Sigmoid colon (tissue), 7 donors: Measurements from ENCODE around the gene AQP10. TPM values are rescaled to one million over a fixed set of nuclear protein-coding genes. Genes with fewer than 3 reads are reported as not detected.
A peak's percentile ranks its signal among the peaks of the same experiment; 100 is the strongest.

ENCODE experiments used
- DNase-seq: peaks from one replicate; pipeline ENCODE4 v3.0.0-alpha.2; 2019
- H3K27ac ChIP-seq, 4 donors: fragments of 200-600 bp; sonication (generic); one replicate each; pipeline ENCODE4 v1.5.1; 2016 to 2019; ENCODE audit warnings: mild to moderate bottlenecking in 1 of 4
- H3K27me3 ChIP-seq, 3 donors: fragments of 200-600 bp; sonication (generic); one replicate each; pipeline ENCODE4 v1.5.1; 2019; ENCODE audit warnings: mild to moderate bottlenecking in 1 of 3
- H3K36me3 ChIP-seq, 4 donors: fragments of 200-600 bp; sonication (generic); one replicate each; pipeline ENCODE4 v1.5.1; 2016 to 2019
- H3K4me1 ChIP-seq, 4 donors: fragments of 200-600 bp; sonication (generic); one replicate each; pipeline ENCODE4 v1.5.1; 2017 to 2019
- H3K4me3 ChIP-seq, 4 donors: fragments of 200-600 bp; sonication (generic); one replicate each; pipeline ENCODE4 v1.5.1; 2017 to 2019; ENCODE audit warnings: mild to moderate bottlenecking in 2 of 4, moderate library complexity in 1 of 4
- H3K9me3 ChIP-seq, 4 donors: fragments of 200-600 bp in 3 of 4; sonication (generic) in 3 of 4; one replicate each; pipeline versions ENCODE4 v1.5.1 to v1.6.1; 2013 to 2019
- EP300 ChIP-seq, 4 donors: sonication (generic); formaldehyde crosslinking; IDR thresholded peaks; one replicate each; pipeline ENCODE4 v1.6.1; 2017; ENCODE audit warnings: antibody characterized with exemption in 4 of 4
- POLR2A ChIP-seq, 2 donors: fragments of 450-650 bp; IDR thresholded peaks; one replicate each; pipeline ENCODE4 v1.6.1; 2016; ENCODE audit warnings: antibody characterized with exemption in 2 of 2, mild to moderate bottlenecking in 2 of 2, moderate library complexity in 2 of 2
- POLR2AphosphoS5 ChIP-seq, 4 donors: sonication (generic); formaldehyde crosslinking; IDR thresholded peaks; one replicate each; pipeline ENCODE4 v1.6.1; 2017; ENCODE audit warnings: antibody characterized with exemption in 4 of 4
- WGBS, 2 donors: extraction: QIAGEN DNeasy Blood & Tissue Kit; methylation state at CpG; one replicate each; pipeline ENCODE4 v1.1.7; 2013; 5-methylcytosine and 5-hydroxymethylcytosine counted together
- intact Hi-C: fragments of 100-400 bp; cut with DNase I; formaldehyde crosslinking; loops from one replicate; pipeline ENCODE4 v1.15.1; 2023
- polyA plus RNA-seq, 3 donors: library from polyadenylated mRNA; stranded (reverse); fragments of 200-250 nt; gene quantifications; one replicate each; pipeline ENCODE4 v1.2.3, GENCODE V29; 2013
- total RNA-seq, 4 donors: library from RNA; depleted of rRNA; stranded (reverse); fragments of >200 nt; gene quantifications; one replicate each; pipeline ENCODE4 v1.1.0, GENCODE V29; 2016
- TF ChIP-seq, protein P1 (sequence below), 4 experiments: fragments of 450-650 bp in 3 of 4; fragments of 200-600 bp in 1 of 4; IDR thresholded peaks; one replicate each; pipeline ENCODE4 v1.5.1; 2016 to 2019; ENCODE audit warnings: antibody characterized with exemption in 4 of 4, mild to moderate bottlenecking in 3 of 4, moderate library complexity in 2 of 4
- donor health status: healthy with polysubstance abuse.
- donor health status: Bipolar disorder and iron deficiency.
- donor health status: healthy.

AQP10 gene
- total and polyA plus RNA-seq, 7 donors: not detected

DNA sequence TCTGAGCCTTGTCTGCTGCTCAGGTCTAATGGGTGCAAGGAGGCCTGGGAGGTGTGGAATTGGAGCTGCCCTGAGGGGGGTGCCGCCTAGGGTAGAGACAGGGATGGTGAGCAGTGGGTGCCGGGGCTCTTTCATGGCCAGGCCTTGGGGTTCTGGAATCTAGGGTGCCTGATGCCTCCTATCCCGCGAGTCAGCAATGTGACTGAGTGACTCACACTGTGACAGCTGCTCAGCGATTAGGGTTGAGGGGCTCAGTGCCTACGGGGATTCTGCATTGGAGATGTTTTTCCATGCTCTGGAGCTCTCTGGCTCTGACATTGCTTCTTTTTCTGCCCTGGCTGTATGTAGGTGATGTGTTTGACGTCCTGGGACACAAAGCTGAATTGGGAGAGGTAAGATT, 21.2 kb downstream of the AQP10 start:
- 84 to 92% methylated on average over 7 of the region's 7 CpGs for WGBS, 2 donors
- peaks cover 52 to 100% (median 88%) of the 10 kb centered on the region in 4 donors for H3K36me3 ChIP-seq

DNA sequence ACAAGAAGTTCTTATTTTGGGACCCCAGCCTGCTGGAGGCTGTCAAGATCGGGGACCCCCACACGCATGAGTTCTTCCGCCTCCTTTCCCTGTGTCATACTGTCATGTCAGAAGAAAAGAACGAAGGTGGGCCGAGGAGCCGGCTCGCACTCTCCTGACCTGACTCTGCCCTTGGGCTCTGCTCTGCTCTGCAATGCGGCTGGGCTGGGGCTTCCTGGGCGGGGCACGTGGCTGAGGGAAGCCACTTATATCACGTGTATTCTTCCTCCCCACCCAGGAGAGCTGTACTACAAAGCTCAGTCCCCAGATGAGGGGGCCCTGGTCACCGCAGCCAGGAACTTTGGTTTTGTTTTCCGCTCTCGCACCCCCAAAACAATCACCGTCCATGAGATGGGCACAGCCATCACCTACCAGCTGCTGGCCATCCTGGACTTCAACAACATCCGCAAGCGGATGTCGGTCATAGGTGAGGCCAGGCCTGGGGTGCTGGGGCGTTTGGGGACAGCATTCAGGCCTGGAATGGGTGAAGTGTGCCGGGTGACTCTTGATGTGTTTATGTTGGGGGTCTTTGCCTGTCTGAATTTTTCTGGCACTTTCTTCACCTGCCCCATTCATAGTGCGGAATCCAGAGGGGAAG, 22.1 kb downstream of the AQP10 start:
- TF ChIP-seq, protein P1, sequence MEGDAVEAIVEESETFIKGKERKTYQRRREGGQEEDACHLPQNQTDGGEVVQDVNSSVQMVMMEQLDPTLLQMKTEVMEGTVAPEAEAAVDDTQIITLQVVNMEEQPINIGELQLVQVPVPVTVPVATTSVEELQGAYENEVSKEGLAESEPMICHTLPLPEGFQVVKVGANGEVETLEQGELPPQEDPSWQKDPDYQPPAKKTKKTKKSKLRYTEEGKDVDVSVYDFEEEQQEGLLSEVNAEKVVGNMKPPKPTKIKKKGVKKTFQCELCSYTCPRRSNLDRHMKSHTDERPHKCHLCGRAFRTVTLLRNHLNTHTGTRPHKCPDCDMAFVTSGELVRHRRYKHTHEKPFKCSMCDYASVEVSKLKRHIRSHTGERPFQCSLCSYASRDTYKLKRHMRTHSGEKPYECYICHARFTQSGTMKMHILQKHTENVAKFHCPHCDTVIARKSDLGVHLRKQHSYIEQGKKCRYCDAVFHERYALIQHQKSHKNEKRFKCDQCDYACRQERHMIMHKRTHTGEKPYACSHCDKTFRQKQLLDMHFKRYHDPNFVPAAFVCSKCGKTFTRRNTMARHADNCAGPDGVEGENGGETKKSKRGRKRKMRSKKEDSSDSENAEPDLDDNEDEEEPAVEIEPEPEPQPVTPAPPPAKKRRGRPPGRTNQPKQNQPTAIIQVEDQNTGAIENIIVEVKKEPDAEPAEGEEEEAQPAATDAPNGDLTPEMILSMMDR (IDR thresholded peaks at IDR 0.05): no peak
- TF ChIP-seq EP300 (IDR thresholded peaks at IDR 0.05): no peak
- no peak for TF ChIP-seq POLR2A (IDR thresholded peaks at IDR 0.05)
- no peak for TF ChIP-seq POLR2AphosphoS5 (IDR thresholded peaks at IDR 0.05)
- no peak for DNase-seq
- no peak overlapping the region for H3K4me3 ChIP-seq
- no peaks in the 10 kb centered on the region for H3K27me3 ChIP-seq
- peaks cover 52 to 96% (median 83%) of the 10 kb centered on the region in 4 donors for H3K36me3 ChIP-seq
- 64 to 73% methylated on average over 21 of the region's 21 CpGs for WGBS, 2 donors
- intact Hi-C loops: no loop called here
- H3K27ac ChIP-seq: no peak overlapping the region
- no peaks in the 10 kb centered on the region for H3K4me1 ChIP-seq
- no peaks in the 10 kb centered on the region for H3K9me3 ChIP-seq

More for the DNA sequence above, 21.2 kb downstream of the AQP10 start:
- Histone ChIP-seq H3K4me1 (no peaks in the 10 kb centered on the region), H3K27ac (no peak overlapping the region), H3K4me3 (no peak overlapping the region), H3K27me3 (no peaks in the 10 kb centered on the region), H3K9me3 (no peaks in the 10 kb centered on the region)
- intact Hi-C loops: no loop called here
- TF ChIP-seq EP300 (IDR thresholded peaks at IDR 0.05): no peak
- no peak for TF ChIP-seq POLR2A (IDR thresholded peaks at IDR 0.05)
- TF ChIP-seq, protein P1 (IDR thresholded peaks at IDR 0.05): no peak
- TF ChIP-seq POLR2AphosphoS5 (IDR thresholded peaks at IDR 0.05): no peak
- DNase-seq: no peak

DNA sequence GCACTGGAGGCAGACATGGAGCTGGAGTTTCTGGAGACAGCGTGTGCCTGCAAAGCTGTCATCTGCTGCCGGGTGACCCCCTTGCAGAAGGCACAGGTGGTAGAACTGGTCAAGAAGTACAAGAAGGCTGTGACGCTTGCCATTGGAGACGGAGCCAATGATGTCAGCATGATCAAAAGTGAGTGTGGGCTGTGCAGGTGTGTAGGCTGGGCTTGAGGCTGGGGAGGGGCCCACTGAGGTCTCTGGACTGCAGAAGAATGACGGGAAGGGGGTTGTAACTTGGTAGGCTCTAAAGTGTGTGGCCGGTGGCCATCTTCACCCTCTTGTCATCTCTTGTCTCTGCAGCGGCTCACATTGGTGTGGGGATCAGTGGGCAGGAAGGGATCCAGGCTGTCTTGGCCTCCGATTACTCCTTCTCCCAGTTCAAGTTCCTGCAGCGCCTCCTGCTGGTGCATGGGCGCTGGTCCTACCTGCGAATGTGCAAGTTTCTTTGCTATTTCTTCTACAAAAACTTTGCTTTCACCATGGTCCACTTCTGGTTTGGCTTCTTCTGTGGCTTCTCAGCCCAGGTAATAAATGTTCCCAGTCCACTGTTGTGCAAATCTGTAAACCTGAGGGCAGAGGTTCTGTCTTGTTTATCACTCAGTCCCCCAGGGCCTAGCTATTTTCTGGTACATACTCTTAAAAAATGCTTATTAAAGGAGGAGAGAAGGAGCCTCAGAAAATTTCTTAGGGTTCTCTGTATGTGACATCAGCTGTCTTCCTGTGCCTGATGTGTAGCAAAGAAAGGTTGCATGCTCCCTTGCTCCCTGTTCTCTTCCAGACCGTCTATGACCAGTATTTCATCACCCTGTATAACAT, 24.3 kb downstream of the AQP10 start:
- no peak overlapping the region for H3K27ac ChIP-seq
- no peaks in the 10 kb centered on the region for H3K4me1 ChIP-seq
- 81 to 82% methylated on average over 12 of the region's 12 CpGs for WGBS, 2 donors
- peaks cover 47 to 93% (median 77%) of the 10 kb centered on the region in 4 donors for H3K36me3 ChIP-seq
- TF ChIP-seq POLR2AphosphoS5 (IDR thresholded peaks at IDR 0.05) (no peak), POLR2A (IDR thresholded peaks at IDR 0.05) (no peak), EP300 (IDR thresholded peaks at IDR 0.05) (no peak)
- TF ChIP-seq, protein P1 (IDR thresholded peaks at IDR 0.05): peak in 3 of 4 experiments; percentile 28 to 49 (median 37)
- DNase-seq: no peak
- intact Hi-C loops: no loop called here
- H3K9me3 ChIP-seq: no peaks in the 10 kb centered on the region
- H3K4me3 ChIP-seq: no peak overlapping the region
- no peaks in the 10 kb centered on the region for H3K27me3 ChIP-seq

DNA sequence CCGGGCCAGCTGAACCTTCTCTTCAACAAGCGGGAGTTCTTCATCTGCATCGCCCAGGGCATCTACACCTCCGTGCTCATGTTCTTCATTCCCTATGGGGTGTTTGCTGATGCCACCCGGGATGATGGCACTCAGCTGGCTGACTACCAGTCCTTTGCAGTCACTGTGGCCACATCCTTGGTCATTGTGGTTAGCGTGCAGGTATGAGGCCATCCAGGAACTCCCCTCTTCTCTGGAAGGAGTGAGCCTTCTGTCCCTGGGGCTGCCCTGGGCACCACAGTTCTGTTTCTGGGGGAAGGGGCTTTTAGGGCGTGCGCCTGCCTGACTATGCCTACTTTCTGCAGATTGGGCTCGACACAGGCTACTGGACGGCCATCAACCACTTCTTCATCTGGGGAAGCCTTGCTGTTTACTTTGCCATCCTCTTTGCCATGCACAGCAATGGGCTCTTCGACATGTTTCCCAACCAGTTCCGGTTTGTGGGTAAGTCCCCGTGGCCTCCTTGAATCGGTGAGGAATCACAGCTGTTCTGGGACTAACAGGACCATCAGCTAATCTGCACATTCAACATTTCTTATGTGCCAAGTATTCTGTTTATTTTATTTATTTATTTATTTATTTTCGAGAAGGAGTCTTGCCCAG, 25.5 kb downstream of the AQP10 start:
- intact Hi-C loops: no loop called here
- WGBS, 2 donors: 92 to 95% methylated on average over 15 of the region's 15 CpGs
- peaks cover 41 to 81% (median 66%) of the 10 kb centered on the region in 4 donors for H3K36me3 ChIP-seq

More for the DNA sequence above, 25.5 kb downstream of the AQP10 start:
- H3K4me3 ChIP-seq: no peak overlapping the region
- peaks cover 0 to 2% (median 0%) of the 10 kb centered on the region in 4 donors for H3K4me1 ChIP-seq
- no peak for TF ChIP-seq EP300 (IDR thresholded peaks at IDR 0.05)
- no peak for TF ChIP-seq POLR2A (IDR thresholded peaks at IDR 0.05)
- TF ChIP-seq, protein P1 (IDR thresholded peaks at IDR 0.05): no peak
- TF ChIP-seq POLR2AphosphoS5 (IDR thresholded peaks at IDR 0.05): no peak
- no peaks in the 10 kb centered on the region for H3K27me3 ChIP-seq
- H3K27ac ChIP-seq: no peak overlapping the region
- H3K9me3 ChIP-seq: no peaks in the 10 kb centered on the region
- no peak for DNase-seq
